ENCODE results near the gene RIOX2.

Gene RIOX2

DNA sequence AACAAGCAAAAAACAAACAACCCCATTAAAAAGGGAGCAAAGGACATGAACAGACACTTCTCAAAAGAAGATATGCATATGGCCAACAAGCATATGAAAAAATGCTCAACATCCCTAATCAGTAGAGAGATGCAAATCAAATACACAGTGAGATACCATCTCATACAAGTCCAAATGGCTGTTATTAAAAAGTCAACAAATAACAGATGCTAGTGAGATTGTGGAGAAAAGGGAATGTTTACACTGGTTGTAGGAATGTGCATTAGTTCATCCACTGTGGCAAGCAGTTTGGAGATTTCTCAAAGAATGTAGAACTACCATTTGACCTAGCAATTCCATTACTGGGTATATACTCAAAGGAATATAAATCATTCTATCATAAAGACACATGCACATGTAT, 44.5 kb downstream of the RIOX2 start:
- no peaks in the 10 kb centered on the region for H3K79me2 ChIP-seq (ENCODE audit: low read length)
- no peak overlapping the region for H3K27ac ChIP-seq (ENCODE audit: low read length)
- H4K20me1 ChIP-seq (ENCODE audit: insufficient read depth, low read length): no peaks in the 10 kb centered on the region
- H3F3A ChIP-seq (ENCODE audit: insufficient read depth, low read length): no peaks in the 10 kb centered on the region
- no peak overlapping the region for H2AFZ ChIP-seq (ENCODE audit: low read length)
- H3K9ac ChIP-seq (ENCODE audit: low read length): no peak overlapping the region
- H3K4me1 ChIP-seq (ENCODE audit: low read length): no peaks in the 10 kb centered on the region
- no peak overlapping the region for H3K4me3 ChIP-seq (ENCODE audit: low read length)
- TF ChIP-seq EZH2phosphoT487 (IDR thresholded peaks at IDR 0.05; ENCODE audit: low read length): no peak
- no peak for TF ChIP-seq EZH2 (optimal IDR thresholded peaks at IDR 0.05; ENCODE audit: low read depth, low read length)
- TF ChIP-seq, protein P1, sequence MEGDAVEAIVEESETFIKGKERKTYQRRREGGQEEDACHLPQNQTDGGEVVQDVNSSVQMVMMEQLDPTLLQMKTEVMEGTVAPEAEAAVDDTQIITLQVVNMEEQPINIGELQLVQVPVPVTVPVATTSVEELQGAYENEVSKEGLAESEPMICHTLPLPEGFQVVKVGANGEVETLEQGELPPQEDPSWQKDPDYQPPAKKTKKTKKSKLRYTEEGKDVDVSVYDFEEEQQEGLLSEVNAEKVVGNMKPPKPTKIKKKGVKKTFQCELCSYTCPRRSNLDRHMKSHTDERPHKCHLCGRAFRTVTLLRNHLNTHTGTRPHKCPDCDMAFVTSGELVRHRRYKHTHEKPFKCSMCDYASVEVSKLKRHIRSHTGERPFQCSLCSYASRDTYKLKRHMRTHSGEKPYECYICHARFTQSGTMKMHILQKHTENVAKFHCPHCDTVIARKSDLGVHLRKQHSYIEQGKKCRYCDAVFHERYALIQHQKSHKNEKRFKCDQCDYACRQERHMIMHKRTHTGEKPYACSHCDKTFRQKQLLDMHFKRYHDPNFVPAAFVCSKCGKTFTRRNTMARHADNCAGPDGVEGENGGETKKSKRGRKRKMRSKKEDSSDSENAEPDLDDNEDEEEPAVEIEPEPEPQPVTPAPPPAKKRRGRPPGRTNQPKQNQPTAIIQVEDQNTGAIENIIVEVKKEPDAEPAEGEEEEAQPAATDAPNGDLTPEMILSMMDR (IDR thresholded peaks at IDR 0.05; ENCODE audit: low read length): no peak
- no peak overlapping the region for H3K4me2 ChIP-seq (ENCODE audit: low read depth, low read length)
- H3K9me3 ChIP-seq (replicated peaks; ENCODE audit: insufficient read depth, low read length): no peaks in the 10 kb centered on the region
- H3K9me2 ChIP-seq (replicated peaks; ENCODE audit: insufficient read depth, low read length): no peaks in the 10 kb centered on the region
- DNase-seq: no peak
- 0 out of 2 replicates have a peak, but pooled peaks cover 3% of the 10 kb centered on the region for H3K36me3 ChIP-seq (replicated peaks; ENCODE audit: insufficient read depth, low read length)
- H3K27me3 ChIP-seq (replicated peaks; ENCODE audit: insufficient read depth, low read length): no peaks in the 10 kb centered on the region

DNA sequence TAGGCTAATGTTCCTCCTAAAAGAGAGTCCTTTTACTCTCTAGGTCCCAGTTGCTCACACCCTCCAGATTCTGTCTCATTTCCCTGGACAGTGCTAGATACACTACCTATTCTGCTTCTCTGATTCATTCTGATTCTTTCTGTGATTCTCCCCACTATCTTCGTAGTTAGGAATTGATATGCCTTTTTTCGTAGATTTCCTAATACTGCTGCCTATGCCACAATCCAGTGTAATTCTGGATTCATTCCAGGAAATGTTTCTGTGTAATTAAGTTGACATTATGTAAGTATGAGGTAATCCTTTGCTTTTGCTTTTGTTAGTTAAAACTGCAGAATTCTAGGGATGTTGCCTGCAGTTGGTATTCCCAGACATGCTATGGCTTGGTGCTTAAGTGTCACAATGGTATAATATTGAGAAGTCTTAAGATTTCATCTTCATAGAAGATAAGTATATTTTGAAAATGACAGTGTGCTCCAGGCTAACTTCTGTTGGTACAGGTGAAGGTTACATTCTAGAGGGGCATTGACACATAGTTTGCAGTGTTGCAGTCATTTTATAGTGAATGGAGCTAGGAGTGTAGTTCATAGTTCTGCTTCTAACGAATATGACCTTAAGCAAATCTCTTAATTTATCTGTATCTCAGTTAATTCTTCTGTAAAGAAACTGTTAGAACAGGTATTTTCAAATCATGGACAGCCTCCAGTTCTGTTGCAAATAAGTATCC, 54.3 kb downstream of the RIOX2 start:
- Histone ChIP-seq H3K4me2 (ENCODE audit: low read depth, low read length) (no peak overlapping the region), H4K20me1 (ENCODE audit: insufficient read depth, low read length) (no peaks in the 10 kb centered on the region), H3F3A (ENCODE audit: insufficient read depth, low read length) (no peaks in the 10 kb centered on the region), H3K27ac (ENCODE audit: low read length) (no peak overlapping the region), H3K9me3 (replicated peaks; ENCODE audit: insufficient read depth, low read length) (no peaks in the 10 kb centered on the region), H3K27me3 (replicated peaks; ENCODE audit: insufficient read depth, low read length) (no peaks in the 10 kb centered on the region), H2AFZ (ENCODE audit: low read length) (no peak overlapping the region), H3K4me3 (ENCODE audit: low read length) (no peak overlapping the region), H3K79me2 (ENCODE audit: low read length) (no peaks in the 10 kb centered on the region), H3K9ac (ENCODE audit: low read length) (no peak overlapping the region), H3K9me2 (replicated peaks; ENCODE audit: insufficient read depth, low read length) (no peaks in the 10 kb centered on the region), H3K36me3 (replicated peaks; ENCODE audit: insufficient read depth, low read length) (0 out of 2 replicates have a peak, but pooled peaks cover 3% of the 10 kb centered on the region), H3K4me1 (ENCODE audit: low read length) (no peaks in the 10 kb centered on the region)
- no peak for DNase-seq
- TF ChIP-seq EZH2 (optimal IDR thresholded peaks at IDR 0.05; ENCODE audit: low read depth, low read length) (no peak), EZH2phosphoT487 (IDR thresholded peaks at IDR 0.05; ENCODE audit: low read length) (no peak)
- TF ChIP-seq, protein P1 (IDR thresholded peaks at IDR 0.05; ENCODE audit: low read length): no peak

DNA sequence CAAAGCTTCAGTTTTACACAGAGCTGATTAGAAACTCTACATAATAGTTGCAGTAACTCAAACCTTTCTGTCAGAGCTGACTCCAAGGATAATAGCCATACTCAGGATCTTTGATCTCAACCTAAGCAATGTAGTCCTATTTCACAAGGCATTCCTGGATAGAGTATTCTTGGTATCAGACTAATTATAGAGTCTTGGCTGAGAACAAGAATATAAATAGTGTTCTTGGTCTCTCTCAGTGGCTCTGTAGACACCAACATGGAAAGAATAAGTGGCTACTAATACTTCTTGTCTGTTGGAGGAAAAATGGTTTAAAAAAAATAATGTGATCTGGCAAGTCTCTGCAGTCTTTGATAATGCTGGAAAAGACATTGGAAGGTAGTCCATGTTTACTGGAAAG, 55.7 kb downstream of the RIOX2 start:
- Histone ChIP-seq H3F3A (ENCODE audit: insufficient read depth, low read length) (no peaks in the 10 kb centered on the region), H3K27ac (ENCODE audit: low read length) (no peak overlapping the region), H3K4me1 (ENCODE audit: low read length) (no peaks in the 10 kb centered on the region), H3K9ac (ENCODE audit: low read length) (no peak overlapping the region), H3K9me3 (replicated peaks; ENCODE audit: insufficient read depth, low read length) (no peaks in the 10 kb centered on the region), H3K36me3 (replicated peaks; ENCODE audit: insufficient read depth, low read length) (0 out of 2 replicates have a peak, but pooled peaks cover 3% of the 10 kb centered on the region), H3K9me2 (replicated peaks; ENCODE audit: insufficient read depth, low read length) (no peaks in the 10 kb centered on the region), H3K4me3 (ENCODE audit: low read length) (no peak overlapping the region), H2AFZ (ENCODE audit: low read length) (no peak overlapping the region), H3K79me2 (ENCODE audit: low read length) (no peaks in the 10 kb centered on the region), H3K4me2 (ENCODE audit: low read depth, low read length) (no peak overlapping the region), H3K27me3 (replicated peaks; ENCODE audit: insufficient read depth, low read length) (no peaks in the 10 kb centered on the region), H4K20me1 (ENCODE audit: insufficient read depth, low read length) (no peaks in the 10 kb centered on the region)
- TF ChIP-seq, protein P1 (IDR thresholded peaks at IDR 0.05; ENCODE audit: low read length): no peak
- TF ChIP-seq EZH2 (optimal IDR thresholded peaks at IDR 0.05; ENCODE audit: low read depth, low read length) (no peak), EZH2phosphoT487 (IDR thresholded peaks at IDR 0.05; ENCODE audit: low read length) (no peak)
- DNase-seq: no peak
